ENCODE measurements around the gene DNAJC7.

DNA sequence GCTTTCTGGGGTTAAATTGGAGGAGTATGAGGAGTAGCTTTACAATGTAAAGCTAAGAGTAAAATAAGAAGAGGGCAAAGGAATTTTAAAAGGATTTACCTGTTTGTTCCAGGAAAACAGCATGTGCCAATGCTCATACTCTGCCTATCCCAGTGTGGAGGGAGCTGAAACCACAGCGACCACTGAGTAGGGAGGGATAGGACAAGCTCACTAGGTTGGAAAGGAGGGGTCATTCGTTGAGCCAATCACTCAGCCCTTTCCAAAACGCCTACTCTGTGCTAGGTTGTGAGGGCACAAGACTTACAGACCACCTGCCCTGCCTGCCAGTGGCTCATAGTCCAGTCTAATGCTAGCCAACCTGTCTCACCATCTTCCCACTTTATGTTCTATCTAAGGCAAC lies 1.1 kb upstream of the DNAJC7 start:
- TF ChIP-seq SIN3A (IDR thresholded peaks at IDR 0.05; ENCODE audit: borderline replicate concordance, insufficient read depth, low read length) (no peak), TAF1 (IDR thresholded peaks at IDR 0.05; ENCODE audit: borderline replicate concordance, insufficient read depth, low read length) (no peak)

All from PFSK-1 (cell line).